GM21529 (cell line): ENCODE measurements around the gene CIDEB.

Source experiments
- ATAC-seq: cut with Tn5 transposase; IDR thresholded peaks from one replicate; pipeline ENCODE4 v1.9.1; 2021; ENCODE audit not compliant: unreplicated experiment

Gene CIDEB

GRCh38 chr14:24256960-24257359, 50.8 kb downstream of the CIDEB start:
- ATAC-seq, result no peak

GRCh38 chr14:24255931-24256711, 51.7 kb downstream of the CIDEB start:
- ATAC-seq, result no peak

- ATAC-seq, result no peak
These were observed 52.3 kb downstream of the CIDEB start for GRCh38 chr14:24255438-24255837.
